Measurements from ENCODE around the gene BRINP3.
A peak's percentile ranks its signal among the peaks of the same experiment; 100 is the strongest.

Gene BRINP3

GRCh38 chr1:190303501-190303900 lies 174.2 kb downstream of the BRINP3 start:
- DNase-seq = no peak

- DNase-seq = no peak
These were observed 181.2 kb downstream of the BRINP3 start for GRCh38 chr1:190296453-190296852.

- DNase-seq = no peak
These were observed 187.8 kb downstream of the BRINP3 start for GRCh38 chr1:190289897-190290296.

GRCh38 chr1:190286111-190286510 lies 191.6 kb downstream of the BRINP3 start:
- DNase-seq = no peak

- DNase-seq = no peak
These were observed 200.6 kb downstream of the BRINP3 start for GRCh38 chr1:190277107-190277506.

- no peak for DNase-seq
These were observed 202.9 kb downstream of the BRINP3 start for GRCh38 chr1:190274721-190275120.

GRCh38 chr1:190273161-190273560 lies 204.5 kb downstream of the BRINP3 start:
- no peak for DNase-seq

- no peak for DNase-seq
These were observed 215.1 kb downstream of the BRINP3 start for GRCh38 chr1:190262538-190262937.

- no peak for DNase-seq
These were observed 218.2 kb downstream of the BRINP3 start for GRCh38 chr1:190259424-190259823.

GRCh38 chr1:190258003-190258402 lies 219.7 kb downstream of the BRINP3 start:
- DNase-seq = no peak

GRCh38 chr1:190252046-190252445 lies 225.6 kb downstream of the BRINP3 start:
- no peak for DNase-seq

- DNase-seq = no peak
These were observed 227.3 kb downstream of the BRINP3 start for GRCh38 chr1:190250368-190250767.

- DNase-seq = no peak
These were observed 233.3 kb downstream of the BRINP3 start for GRCh38 chr1:190244406-190244805.

- DNase-seq = no peak
These were observed 234.6 kb downstream of the BRINP3 start for GRCh38 chr1:190243056-190243455.

- DNase-seq = no peak
These were observed 251.7 kb downstream of the BRINP3 start for GRCh38 chr1:190226006-190226405.

- no peak for DNase-seq
These were observed 265.2 kb downstream of the BRINP3 start for GRCh38 chr1:190212450-190212849.

GRCh38 chr1:190207733-190208132 lies 269.9 kb downstream of the BRINP3 start:
- DNase-seq = no peak

- no peak for DNase-seq
These were observed 272.0 kb downstream of the BRINP3 start for GRCh38 chr1:190205713-190206112.

- peak; percentile 47 for DNase-seq
These were observed 281.6 kb downstream of the BRINP3 start for GRCh38 chr1:190196020-190196419.

GRCh38 chr1:190193508-190194115 lies 284.1 kb downstream of the BRINP3 start:
- no peak for DNase-seq

GRCh38 chr1:190192627-190193026 lies 285.0 kb downstream of the BRINP3 start:
- DNase-seq = no peak

- DNase-seq = no peak
These were observed 294.1 kb downstream of the BRINP3 start for GRCh38 chr1:190183588-190183987.

GRCh38 chr1:190179817-190180216 lies 297.8 kb downstream of the BRINP3 start:
- peak; percentile 4 for DNase-seq

GRCh38 chr1:190178827-190179226 lies 298.8 kb downstream of the BRINP3 start:
- no peak for DNase-seq

GRCh38 chr1:190177555-190177954 lies 300.1 kb downstream of the BRINP3 start:
- DNase-seq = no peak

GRCh38 chr1:190176776-190177175 lies 300.9 kb downstream of the BRINP3 start:
- DNase-seq = no peak

Data from NCI-H774 (cell line).